ENCODE results near the gene UBL3. TPM values are rescaled to one million over a fixed set of nuclear protein-coding genes. Genes with fewer than 3 reads are reported as not detected.

The UBL3 gene
- total and polyA plus RNA-seq, 2 of the 8 experiments (the other 6 are each of a cell fraction or from before 2014, with no cell fraction given): 5.3 to 16.1 TPM

DNA sequence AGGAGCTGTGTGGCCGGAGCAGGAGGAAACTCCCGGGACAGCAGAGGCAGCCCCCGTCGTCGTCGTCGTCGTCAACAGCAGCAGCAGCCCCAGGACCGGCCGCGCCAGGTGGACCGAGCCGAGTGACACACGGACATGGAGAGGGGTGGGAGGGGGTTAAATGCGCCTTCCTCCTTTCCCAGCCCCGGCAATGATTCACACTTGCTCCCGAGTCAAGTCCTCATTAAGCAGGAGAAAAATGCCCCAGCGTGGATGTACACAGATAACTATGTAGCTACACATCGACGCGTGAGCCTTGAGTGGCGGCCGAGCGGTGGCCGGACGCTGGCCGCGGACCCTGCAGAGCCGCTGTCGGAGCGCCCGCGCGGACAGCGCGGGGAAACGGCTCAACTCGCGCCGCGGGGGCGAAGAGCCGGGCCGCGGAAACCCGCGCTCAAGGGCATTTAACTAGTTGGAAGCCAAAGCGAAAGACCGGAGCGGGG, 645 bp downstream of the UBL3 start (continued):
- TF ChIP-seq BCL11A (IDR thresholded peaks at IDR 0.05; ENCODE audit: low read depth in 2 of 2, low read length in 2 of 2) (no peak), CREB1 (IDR thresholded peaks at IDR 0.05) (no peak), MAFK (IDR thresholded peaks at IDR 0.05; ENCODE audit: low read depth, low read length) (no peak)
